Natural killer cell treated with Interleukin-12 subunit alpha and Interleukin-12 subunit beta and Interleukin-15 and Interleukin-18, amount 100 ng/mL, for 72 hours (primary cell): ENCODE measurements around the gene PSMD8. TPM values are rescaled to one million over a fixed set of nuclear protein-coding genes. Genes with fewer than 3 reads are reported as not detected.
"Not testable (repeated sequence)": the region's sequence is repeated elsewhere in the genome, so short reads cannot be mapped to it uniquely, and the experiment has no call there.

Experiments used
- ATAC-seq, 2 donors: fragments of 150-1000 bp; cut with Tn5 transposase in 1 of 2; sonication (Bioruptor Pico), chemical (Tn5 transposase) in 1 of 2; 2 replicates each; pipeline ENCODE4 v1.10.0; 2021
- DNase-seq: peaks from one replicate; pipeline ENCODE4 v3.0.0; 2022; ENCODE audit warnings: low spot score
- H3K27ac Mint-ChIP-seq, 2 donors: 1 replicate in 1 of 2; 2 replicates in 1 of 2; pipeline ENCODE4 v1.8.0; 2022; ENCODE audit warnings: mixed read lengths in 2 of 2, mild to moderate bottlenecking in 1 of 2, moderate library complexity in 1 of 2
- H3K27me3 Mint-ChIP-seq, 2 donors: 1 replicate in 1 of 2; 2 replicates in 1 of 2; pipeline ENCODE4 v1.8.0; 2022; ENCODE audit warnings: mixed read lengths in 2 of 2
- H3K36me3 Mint-ChIP-seq: one replicate; pipeline ENCODE4 v1.8.0; 2022; ENCODE audit warnings: mixed read lengths
- H3K4me1 Mint-ChIP-seq, 2 donors: 1 replicate in 1 of 2; 2 replicates in 1 of 2; pipeline ENCODE4 v1.8.0; 2022; ENCODE audit warnings: low read depth in 2 of 2, mixed read lengths in 2 of 2, mild to moderate bottlenecking in 1 of 2
- H3K4me3 Mint-ChIP-seq: one replicate; pipeline ENCODE4 v1.8.0; 2022; ENCODE audit warnings: mixed read lengths
- H3K9me3 Mint-ChIP-seq: 2 replicates; pipeline ENCODE4 v1.8.0; 2022; ENCODE audit warnings: mixed read lengths
- total RNA-seq, 2 donors: library from RNA; stranded (reverse); gene quantifications; one replicate each; pipeline ENCODE4 v1.2.3, GENCODE V29; 2022

The PSMD8 gene
- 100 to 1,000 TPM; 133 to 252 TPM for total RNA-seq

GRCh38 chr19:38374332-38375097 is at the start of gene PSMD8:
Gene PSMD8, plus strand, starts transcription at chr19:38374571. Its CDS starts 31 bp downstream, at chr19:38374602.
- H3K27me3 Mint-ChIP-seq, result peaks cover 4 to 7% of the 10 kb centered on the region in 2 donors
- H3K27ac Mint-ChIP-seq, result peak within 1 kb of the TSS; percentile 95 to 98
- DNase-seq (peak; percentile 99), ATAC-seq (peak; percentile 99)
- no peaks in the 10 kb centered on the region for H3K9me3 Mint-ChIP-seq
- peaks cover 9% of the 10 kb centered on the region for H3K36me3 Mint-ChIP-seq
- peaks cover 30 to 33% of the 10 kb centered on the region in 2 donors for H3K4me1 Mint-ChIP-seq
- peak within 1 kb of the TSS; percentile 99 for H3K4me3 Mint-ChIP-seq

- no peak for DNase-seq
These were observed 47.8 kb upstream of the PSMD8 start for GRCh38 chr19:38326591-38326990.

DNA sequence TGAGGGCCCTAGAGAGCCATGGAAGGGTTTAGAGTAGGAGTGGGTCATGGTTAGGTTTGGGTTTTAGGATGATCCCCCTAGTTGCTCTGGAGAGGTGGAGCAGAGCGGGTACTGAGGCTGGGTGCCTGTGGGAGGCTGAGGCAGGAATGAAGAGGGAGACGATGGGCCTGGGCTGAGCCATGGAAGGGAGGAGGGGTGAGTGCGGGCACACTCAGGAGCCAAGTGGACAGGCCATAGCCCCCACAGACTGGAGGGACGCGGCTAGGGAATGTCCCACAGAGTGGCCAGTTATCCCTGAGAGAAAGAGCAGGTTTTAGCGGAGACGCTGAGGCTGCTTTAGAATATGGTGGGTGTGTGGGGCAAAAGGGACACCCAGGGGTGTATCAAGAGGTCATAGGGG is 44.7 kb upstream of the PSMD8 start:
- no peaks in the 10 kb centered on the region for H3K9me3 Mint-ChIP-seq
- ATAC-seq (peak in 1 of 2 donors; percentile 24), DNase-seq (peak; percentile 53)
- H3K4me3 Mint-ChIP-seq, result no peak overlapping the region
- H3K4me1 Mint-ChIP-seq, result no peaks in the 10 kb centered on the region
- peaks cover 11% of the 10 kb centered on the region for H3K36me3 Mint-ChIP-seq
- no peak overlapping the region for H3K27ac Mint-ChIP-seq
- peaks cover 0 to 2% of the 10 kb centered on the region in 2 donors for H3K27me3 Mint-ChIP-seq

More at GRCh38 chr19:38326591-38326990, 47.8 kb upstream of the PSMD8 start:
- no peak for ATAC-seq
- Mint-ChIP-seq H3K36me3 (peaks cover 11% of the 10 kb centered on the region), H3K4me1 (peaks cover 1 to 7% of the 10 kb centered on the region in 2 donors), H3K27ac (no peak overlapping the region), H3K4me3 (no peak overlapping the region), H3K9me3 (no peaks in the 10 kb centered on the region), H3K27me3 (peaks cover 0 to 2% of the 10 kb centered on the region in 2 donors)

- Mint-ChIP-seq H3K9me3 (no peaks in the 10 kb centered on the region), H3K4me1 (peaks cover 7 to 10% of the 10 kb centered on the region in 2 donors), H3K4me3 (no peak overlapping the region), H3K36me3 (peaks cover 11% of the 10 kb centered on the region), H3K27me3 (peaks cover 0 to 2% of the 10 kb centered on the region in 2 donors), H3K27ac (no peak overlapping the region)
- DNase-seq, result no peak
- ATAC-seq, result no peak
These were observed 42.6 kb upstream of the PSMD8 start for GRCh38 chr19:38331728-38332127.

- no peak overlapping the region for H3K27ac Mint-ChIP-seq
- H3K4me3 Mint-ChIP-seq, result no peak overlapping the region
- H3K27me3 Mint-ChIP-seq, result peaks cover 0 to 2% of the 10 kb centered on the region in 2 donors
- ATAC-seq, result no peak
- DNase-seq, result no peak
- peaks cover 4% of the 10 kb centered on the region for H3K36me3 Mint-ChIP-seq
- H3K4me1 Mint-ChIP-seq, result peaks cover 13 to 17% of the 10 kb centered on the region in 2 donors
- no peaks in the 10 kb centered on the region for H3K9me3 Mint-ChIP-seq
These were observed 41.1 kb upstream of the PSMD8 start for GRCh38 chr19:38333245-38333644.

- DNase-seq (peak; percentile 98), ATAC-seq (peak; percentile 84 to 89)
- Mint-ChIP-seq H3K4me3 (peak overlapping the region; percentile 100), H3K9me3 (no peaks in the 10 kb centered on the region), H3K36me3 (no peaks in the 10 kb centered on the region), H3K4me1 (peaks cover 16 to 22% of the 10 kb centered on the region in 2 donors), H3K27ac (peak overlapping the region; percentile 96 to 98), H3K27me3 (no peaks in the 10 kb centered on the region)
These were observed 38.3 kb upstream of the PSMD8 start for GRCh38 chr19:38335949-38336637.

- H3K36me3 Mint-ChIP-seq, result no peaks in the 10 kb centered on the region
- ATAC-seq (peak; percentile 85 to 86), DNase-seq (peak; percentile 96)
- peaks cover 16 to 23% of the 10 kb centered on the region in 2 donors for H3K4me1 Mint-ChIP-seq
- no peaks in the 10 kb centered on the region for H3K9me3 Mint-ChIP-seq
- peak overlapping the region; percentile 100 for H3K4me3 Mint-ChIP-seq
- H3K27ac Mint-ChIP-seq, result peak overlapping the region; percentile 96 to 98
- no peaks in the 10 kb centered on the region for H3K27me3 Mint-ChIP-seq
These were observed 37.6 kb upstream of the PSMD8 start for GRCh38 chr19:38336638-38337359.

- Mint-ChIP-seq H3K4me1 (peaks cover 16 to 23% of the 10 kb centered on the region in 2 donors), H3K27ac (peak overlapping the region; percentile 96 to 98), H3K4me3 (peak overlapping the region; percentile 100), H3K36me3 (no peaks in the 10 kb centered on the region), H3K9me3 (no peaks in the 10 kb centered on the region), H3K27me3 (no peaks in the 10 kb centered on the region)
- no peak for ATAC-seq
- peak; percentile 37 for DNase-seq
These were observed 37.1 kb upstream of the PSMD8 start for GRCh38 chr19:38337360-38337653.

- not testable (repeated sequence) for H3K27ac Mint-ChIP-seq, H3K9me3 Mint-ChIP-seq, DNase-seq, H3K27me3 Mint-ChIP-seq, H3K4me3 Mint-ChIP-seq, ATAC-seq, H3K36me3 Mint-ChIP-seq
- H3K4me1 Mint-ChIP-seq, result peaks cover 19 to 23% of the 10 kb centered on the region in 2 donors
These were observed 35.4 kb upstream of the PSMD8 start for GRCh38 chr19:38339011-38339410.

GRCh38 chr19:38340927-38341326 is 33.4 kb upstream of the PSMD8 start:
- Mint-ChIP-seq H3K27ac (no peak overlapping the region), H3K9me3 (no peaks in the 10 kb centered on the region), H3K36me3 (no peaks in the 10 kb centered on the region), H3K4me1 (peaks cover 19 to 20% of the 10 kb centered on the region in 2 donors), H3K27me3 (no peaks in the 10 kb centered on the region), H3K4me3 (no peak overlapping the region)
- DNase-seq, result no peak
- no peak for ATAC-seq

- peak; percentile 2 for DNase-seq
- peaks cover 0 to 3% of the 10 kb centered on the region in 2 donors for H3K4me1 Mint-ChIP-seq
- no peaks in the 10 kb centered on the region for H3K27me3 Mint-ChIP-seq
These were observed 27.5 kb upstream of the PSMD8 start for GRCh38 chr19:38346837-38347236.

GRCh38 chr19:38350883-38351282 is 23.5 kb upstream of the PSMD8 start:
- Mint-ChIP-seq H3K36me3 (no peaks in the 10 kb centered on the region), H3K4me1 (no peaks in the 10 kb centered on the region), H3K27me3 (peaks cover under 1% of the 10 kb centered on the region in 2 donors), H3K9me3 (no peaks in the 10 kb centered on the region), H3K4me3 (no peak overlapping the region), H3K27ac (no peak overlapping the region)
- ATAC-seq, result no peak
- DNase-seq, result no peak

More at GRCh38 chr19:38346837-38347236, 27.5 kb upstream of the PSMD8 start:
- H3K36me3 Mint-ChIP-seq, result no peaks in the 10 kb centered on the region
- no peak overlapping the region for H3K4me3 Mint-ChIP-seq
- ATAC-seq, result no peak
- no peaks in the 10 kb centered on the region for H3K9me3 Mint-ChIP-seq
- H3K27ac Mint-ChIP-seq, result no peak overlapping the region

- no peak for ATAC-seq
- Mint-ChIP-seq H3K9me3 (no peaks in the 10 kb centered on the region), H3K4me1 (no peaks in the 10 kb centered on the region), H3K27ac (no peak overlapping the region), H3K4me3 (no peak overlapping the region), H3K27me3 (peaks cover 6% of the 10 kb centered on the region in 2 donors), H3K36me3 (no peaks in the 10 kb centered on the region)
- no peak for DNase-seq
These were observed 22.4 kb upstream of the PSMD8 start for GRCh38 chr19:38351865-38352395.
